ENCODE data around the gene HLF.

The HLF gene

GRCh38 chr17:55286681-55287589, 22.2 kb downstream of the HLF start:
- H3K27ac ChIP-seq (replicated peaks): no peak overlapping the region
- no peak for DNase-seq (ENCODE audit: low read depth in 1 of 2, low spot score in 1 of 2)
- TF ChIP-seq REST (IDR thresholded peaks at IDR 0.05; ENCODE audit: insufficient replicate concordance, low read depth) (no peak), CTCF (IDR thresholded peaks at IDR 0.05; ENCODE audit: insufficient read depth, low read length) (no peak), SPI1 (IDR thresholded peaks at IDR 0.05; ENCODE audit: borderline replicate concordance, low read depth) (no peak), POLR2AphosphoS5 (IDR thresholded peaks at IDR 0.05; ENCODE audit: low read depth) (no peak), GABPA (IDR thresholded peaks at IDR 0.05; ENCODE audit: low read depth) (no peak)

GRCh38 chr17:55288356-55289105, 23.8 kb downstream of the HLF start:
- no peaks in the 10 kb centered on the region for H3K27me3 ChIP-seq (ENCODE audit: insufficient read depth, poor library complexity, severe bottlenecking)
- no peak for DNase-seq (ENCODE audit: low read depth in 1 of 2, low spot score in 1 of 2)
- no peak overlapping the region for H3K27ac ChIP-seq (replicated peaks)
- no peak overlapping the region for H3K4me3 ChIP-seq (replicated peaks; ENCODE audit: insufficient read depth, low read length)
- TF ChIP-seq REST (IDR thresholded peaks at IDR 0.05; ENCODE audit: insufficient replicate concordance, low read depth) (no peak), CTCF (IDR thresholded peaks at IDR 0.05; ENCODE audit: insufficient read depth, low read length) (no peak), SPI1 (IDR thresholded peaks at IDR 0.05; ENCODE audit: borderline replicate concordance, low read depth) (no peak)

More at GRCh38 chr17:55286681-55287589, 22.2 kb downstream of the HLF start:
- Histone ChIP-seq H3K27me3 (ENCODE audit: insufficient read depth, poor library complexity, severe bottlenecking) (no peaks in the 10 kb centered on the region), H3K4me3 (replicated peaks; ENCODE audit: insufficient read depth, low read length) (no peak overlapping the region)

DNA sequence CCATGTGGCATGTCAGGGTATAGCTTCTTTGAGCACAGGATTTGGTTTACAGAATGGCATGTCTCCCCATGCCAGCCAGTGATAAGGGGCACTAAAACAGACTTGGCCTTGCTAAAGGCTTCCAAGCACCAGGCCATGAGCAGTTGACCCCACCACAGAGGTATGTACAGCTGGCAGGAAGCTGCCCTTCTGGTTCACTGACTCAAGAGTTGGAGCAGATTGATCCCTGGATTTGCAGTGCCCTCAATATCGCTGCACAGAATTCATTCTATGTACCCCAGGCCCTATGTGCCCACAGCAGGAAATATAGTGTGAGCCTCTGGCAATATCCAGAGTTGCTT, 24.3 kb downstream of the HLF start:
- DNase-seq (ENCODE audit: low read depth in 1 of 2, low spot score in 1 of 2): no peak
- Histone ChIP-seq H3K27me3 (ENCODE audit: insufficient read depth, poor library complexity, severe bottlenecking) (no peaks in the 10 kb centered on the region), H3K4me3 (replicated peaks; ENCODE audit: insufficient read depth, low read length) (no peak overlapping the region), H3K27ac (replicated peaks) (no peak overlapping the region)
- TF ChIP-seq CTCF (IDR thresholded peaks at IDR 0.05; ENCODE audit: insufficient read depth, low read length): no peak
- no peak for TF ChIP-seq REST (IDR thresholded peaks at IDR 0.05; ENCODE audit: insufficient replicate concordance, low read depth)
- TF ChIP-seq SPI1 (IDR thresholded peaks at IDR 0.05; ENCODE audit: borderline replicate concordance, low read depth): no peak
- no peak for TF ChIP-seq POLR2AphosphoS5 (IDR thresholded peaks at IDR 0.05; ENCODE audit: low read depth)
- TF ChIP-seq GABPA (IDR thresholded peaks at IDR 0.05; ENCODE audit: low read depth): no peak
